ENCODE data around the gene SLC35E4. TPM values are rescaled to one million over a fixed set of nuclear protein-coding genes. Genes with fewer than 3 reads are reported as not detected.

The SLC35E4 gene
- total RNA-seq, 1 experiment from 2014 or later = 2.9 TPM

DNA sequence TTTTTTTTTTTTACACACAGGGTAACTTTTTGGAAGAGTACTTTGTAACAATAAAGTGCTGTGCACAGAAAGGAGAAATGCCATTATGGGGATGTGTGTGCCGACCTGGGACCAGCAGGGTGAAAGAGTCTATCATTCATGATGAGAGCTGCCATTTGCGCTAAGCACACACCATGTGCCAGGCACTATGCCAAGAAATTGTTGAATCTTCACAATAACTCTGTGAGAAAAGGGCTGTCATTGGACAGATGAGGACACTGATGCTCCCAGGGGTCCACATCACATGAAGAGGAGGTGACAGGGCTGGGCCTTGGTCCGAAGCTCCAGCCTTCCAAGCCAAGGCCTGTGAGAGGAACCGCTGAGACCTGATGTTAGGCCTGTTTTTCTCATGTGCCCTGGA is 26.5 kb downstream of the SLC35E4 start:
- no peak for DNase-seq (ENCODE audit: unreplicated experiment)
- ChIA-PET CTCF (interaction anchor here (0.7 kb wide), 1 partner anchor 29 kb away, joined by 3 read pairs; no protein-coding TSS in a partner anchor), POLR2A (interaction anchor here (1.0 kb wide), 1 partner anchor 24 kb away, joined by 4 read pairs; no protein-coding TSS in a partner anchor)
- Mint-ChIP-seq H3K4me3 (ENCODE audit: unreplicated experiment) (no peak overlapping the region), H3K9me3 (ENCODE audit: unreplicated experiment) (no peaks in the 10 kb centered on the region), H3K36me3 (ENCODE audit: insufficient read depth, unreplicated experiment) (peaks cover 20% of the 10 kb centered on the region), H3K4me1 (ENCODE audit: insufficient read depth, unreplicated experiment) (peaks cover 6% of the 10 kb centered on the region), H3K27ac (ENCODE audit: low read depth, unreplicated experiment) (no peak overlapping the region), H3K27me3 (ENCODE audit: insufficient read depth, unreplicated experiment) (no peaks in the 10 kb centered on the region)
- no TSS peak for BruUV-seq (replicated peaks)
- intact Hi-C loops (cut with micrococcal nuclease) = no loop called here
- TF ChIP-seq, protein P1, sequence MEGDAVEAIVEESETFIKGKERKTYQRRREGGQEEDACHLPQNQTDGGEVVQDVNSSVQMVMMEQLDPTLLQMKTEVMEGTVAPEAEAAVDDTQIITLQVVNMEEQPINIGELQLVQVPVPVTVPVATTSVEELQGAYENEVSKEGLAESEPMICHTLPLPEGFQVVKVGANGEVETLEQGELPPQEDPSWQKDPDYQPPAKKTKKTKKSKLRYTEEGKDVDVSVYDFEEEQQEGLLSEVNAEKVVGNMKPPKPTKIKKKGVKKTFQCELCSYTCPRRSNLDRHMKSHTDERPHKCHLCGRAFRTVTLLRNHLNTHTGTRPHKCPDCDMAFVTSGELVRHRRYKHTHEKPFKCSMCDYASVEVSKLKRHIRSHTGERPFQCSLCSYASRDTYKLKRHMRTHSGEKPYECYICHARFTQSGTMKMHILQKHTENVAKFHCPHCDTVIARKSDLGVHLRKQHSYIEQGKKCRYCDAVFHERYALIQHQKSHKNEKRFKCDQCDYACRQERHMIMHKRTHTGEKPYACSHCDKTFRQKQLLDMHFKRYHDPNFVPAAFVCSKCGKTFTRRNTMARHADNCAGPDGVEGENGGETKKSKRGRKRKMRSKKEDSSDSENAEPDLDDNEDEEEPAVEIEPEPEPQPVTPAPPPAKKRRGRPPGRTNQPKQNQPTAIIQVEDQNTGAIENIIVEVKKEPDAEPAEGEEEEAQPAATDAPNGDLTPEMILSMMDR (IDR thresholded peaks at IDR 0.05; ENCODE audit: unreplicated experiment) = no peak

DNA sequence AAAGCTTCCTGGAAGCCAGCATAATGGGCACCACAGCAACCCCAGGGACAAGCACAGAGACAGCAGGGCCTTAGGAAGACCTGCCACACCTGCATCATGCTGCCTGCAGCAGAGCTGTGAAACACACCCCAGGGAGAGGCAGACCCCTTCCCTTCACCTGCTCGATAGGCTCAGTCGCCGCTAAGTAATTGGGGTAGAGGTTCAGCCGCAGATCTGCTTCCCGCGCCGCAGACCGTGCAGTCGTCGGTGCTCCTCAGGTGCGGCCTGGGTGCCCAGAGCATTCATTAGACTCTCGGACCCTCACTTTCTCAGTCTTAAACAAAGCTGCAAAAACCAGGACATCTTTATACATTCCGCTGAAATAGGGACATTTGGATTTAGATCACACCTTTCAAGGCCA is 29.2 kb downstream of the SLC35E4 start:
- no peaks in the 10 kb centered on the region for H3K27me3 Mint-ChIP-seq (ENCODE audit: insufficient read depth, unreplicated experiment)
- H3K27ac Mint-ChIP-seq (ENCODE audit: low read depth, unreplicated experiment) = no peak overlapping the region
- no peaks in the 10 kb centered on the region for H3K9me3 Mint-ChIP-seq (ENCODE audit: unreplicated experiment)
- intact Hi-C loops (cut with micrococcal nuclease) = no loop called here
- POLR2A ChIA-PET = no interaction called here
- H3K4me1 Mint-ChIP-seq (ENCODE audit: insufficient read depth, unreplicated experiment) = peaks cover 12% of the 10 kb centered on the region
- no peak overlapping the region for H3K4me3 Mint-ChIP-seq (ENCODE audit: unreplicated experiment)
- BruUV-seq (replicated peaks) = no TSS peak
- CTCF ChIA-PET = no interaction called here
- peaks cover 26% of the 10 kb centered on the region for H3K36me3 Mint-ChIP-seq (ENCODE audit: insufficient read depth, unreplicated experiment)
- DNase-seq (ENCODE audit: unreplicated experiment) = no peak
- TF ChIP-seq, protein P1 (IDR thresholded peaks at IDR 0.05; ENCODE audit: unreplicated experiment) = no peak

DNA sequence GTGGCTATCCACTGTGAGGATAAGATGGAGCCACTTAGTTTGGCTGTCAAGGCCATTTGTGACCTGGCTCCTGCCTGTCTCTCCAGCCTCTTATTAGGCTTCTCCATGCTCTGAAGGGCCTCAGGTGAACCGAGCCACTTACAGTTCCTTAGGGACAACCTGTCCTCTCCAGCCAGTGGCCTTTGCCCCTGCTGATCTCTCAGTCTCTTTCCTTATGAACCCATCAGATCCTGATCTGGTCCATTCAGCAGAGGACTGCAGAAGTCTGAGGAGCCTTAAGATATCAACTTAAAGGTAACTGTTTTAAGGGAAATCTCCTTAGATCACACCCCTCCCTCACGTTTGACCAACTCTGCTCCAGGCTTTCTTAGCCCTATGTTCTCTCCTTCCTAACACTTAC is 29.7 kb downstream of the SLC35E4 start:
- Mint-ChIP-seq H3K36me3 (ENCODE audit: insufficient read depth, unreplicated experiment) (peaks cover 26% of the 10 kb centered on the region), H3K9me3 (ENCODE audit: unreplicated experiment) (no peaks in the 10 kb centered on the region), H3K27me3 (ENCODE audit: insufficient read depth, unreplicated experiment) (no peaks in the 10 kb centered on the region), H3K27ac (ENCODE audit: low read depth, unreplicated experiment) (no peak overlapping the region), H3K4me1 (ENCODE audit: insufficient read depth, unreplicated experiment) (peaks cover 12% of the 10 kb centered on the region), H3K4me3 (ENCODE audit: unreplicated experiment) (no peak overlapping the region)
- CTCF ChIA-PET = no interaction called here
- intact Hi-C loops (cut with micrococcal nuclease) = no loop called here
- no peak for DNase-seq (ENCODE audit: unreplicated experiment)
- BruUV-seq (replicated peaks) = no TSS peak
- POLR2A ChIA-PET = no interaction called here
- TF ChIP-seq, protein P1 (IDR thresholded peaks at IDR 0.05; ENCODE audit: unreplicated experiment) = no peak

DNA sequence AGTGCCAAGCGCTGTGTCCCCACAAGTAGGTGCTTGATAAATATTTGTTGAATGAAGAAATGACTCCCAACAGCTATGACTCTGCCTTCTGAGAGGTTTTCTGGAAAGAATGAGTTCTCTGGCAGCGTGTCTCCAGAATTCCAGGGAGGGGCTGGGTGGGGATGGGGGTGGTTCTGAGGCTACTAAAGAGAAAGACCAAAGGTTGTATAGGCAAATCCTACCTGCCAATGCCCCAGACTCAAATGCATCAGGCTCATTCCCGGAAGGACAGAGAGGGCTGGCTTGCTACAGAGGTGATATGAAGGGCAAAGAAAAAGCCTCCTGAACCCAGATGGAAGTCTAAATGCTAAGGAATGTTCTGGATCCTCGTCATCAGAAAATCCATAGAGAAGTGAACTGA is 30.2 kb downstream of the SLC35E4 start:
- BruUV-seq (replicated peaks) = no TSS peak

More for the DNA sequence above, 30.2 kb downstream of the SLC35E4 start:
- Mint-ChIP-seq H3K4me3 (ENCODE audit: unreplicated experiment) (no peak overlapping the region), H3K27me3 (ENCODE audit: insufficient read depth, unreplicated experiment) (no peaks in the 10 kb centered on the region), H3K36me3 (ENCODE audit: insufficient read depth, unreplicated experiment) (peaks cover 26% of the 10 kb centered on the region), H3K27ac (ENCODE audit: low read depth, unreplicated experiment) (no peak overlapping the region), H3K4me1 (ENCODE audit: insufficient read depth, unreplicated experiment) (peaks cover 12% of the 10 kb centered on the region), H3K9me3 (ENCODE audit: unreplicated experiment) (no peaks in the 10 kb centered on the region)
- intact Hi-C loops (cut with micrococcal nuclease) = no loop called here
- no peak for DNase-seq (ENCODE audit: unreplicated experiment)
- TF ChIP-seq, protein P1 (IDR thresholded peaks at IDR 0.05; ENCODE audit: unreplicated experiment) = no peak
- ChIA-PET CTCF (interaction anchor here (0.6 kb wide), 1 partner anchor 10 kb away, joined by 4 read pairs; no protein-coding TSS in a partner anchor), POLR2A (no interaction called here)
